SK-N-MC (cell line): ENCODE results near the gene ETF1.

ENCODE experiments used
- DNase-seq: peaks from one replicate; pipeline ENCODE4 v3.0.0-alpha.2; 2011; ENCODE audit warnings: low read depth, low spot score
- H3K27ac ChIP-seq: fragments of 200-600 bp; sonication (generic); 2 replicates; pipeline ENCODE4 v1.5.1; 2016; ENCODE audit warnings: mixed run types
- H3K36me3 ChIP-seq: fragments of 200-600 bp; sonication (generic); 2 replicates; pipeline ENCODE4 v1.6.1; 2017; ENCODE audit warnings: antibody characterized with exemption, low read length, mixed read lengths; ENCODE audit not compliant: insufficient read depth
- H3K4me3 ChIP-seq: fragments of 200-600 bp; sonication (generic); 2 replicates; pipeline ENCODE4 v1.5.1; 2016
- H3K9ac ChIP-seq: fragments of 200-600 bp; sonication (generic); 2 replicates; pipeline ENCODE4 v1.8.0; 2017; ENCODE audit warnings: mixed run types, mixed read lengths; ENCODE audit not compliant: insufficient read length
- H3K9me3 ChIP-seq: fragments of 200-600 bp; sonication (generic); 2 replicates; pipeline ENCODE4 v1.6.1; 2017; ENCODE audit warnings: low read depth, mild to moderate bottlenecking, antibody characterized with exemption, low read length, moderate library complexity, mixed read lengths
- EZH2 ChIP-seq: fragments of 200-600 bp; sonication (generic); IDR thresholded peaks from one replicate; pipeline ENCODE4 v1.6.1; 2017; ENCODE audit warnings: antibody characterized with exemption
- FOXP2 ChIP-seq: optimal IDR thresholded peaks from 2 replicates; pipeline ENCODE3; 2011; ENCODE audit warnings: mild to moderate bottlenecking, moderate library complexity; ENCODE audit not compliant: insufficient read depth; ENCODE audit errors: extremely low read length, control extremely low read depth
- POLR2AphosphoS5 ChIP-seq: IDR thresholded peaks from 2 replicates; pipeline ENCODE4 v1.6.1; 2012; ENCODE audit warnings: mild to moderate bottlenecking, low read depth, low read length, borderline replicate concordance

The ETF1 gene

GRCh38 chr5:138504799-138505198 is 38.2 kb downstream of the ETF1 start:
- Histone ChIP-seq H3K9me3 (no peaks in the 10 kb centered on the region), H3K4me3 (no peak overlapping the region), H3K36me3 (peaks cover 28% of the 10 kb centered on the region), H3K27ac (no peak overlapping the region), H3K9ac (no peak overlapping the region)
- no peak for TF ChIP-seq POLR2AphosphoS5
- no peak for TF ChIP-seq EZH2
- TF ChIP-seq FOXP2, result no peak
- no peak for DNase-seq

GRCh38 chr5:138503487-138504270 is 39.4 kb downstream of the ETF1 start:
- Histone ChIP-seq H3K9ac (no peak overlapping the region), H3K27ac (no peak overlapping the region), H3K9me3 (no peaks in the 10 kb centered on the region), H3K4me3 (no peak overlapping the region), H3K36me3 (peaks cover 20% of the 10 kb centered on the region)
- DNase-seq, result no peak
- TF ChIP-seq EZH2 (no peak), POLR2AphosphoS5 (no peak), FOXP2 (no peak)

- Histone ChIP-seq H3K27ac (no peak overlapping the region), H3K9ac (no peak overlapping the region), H3K4me3 (no peak overlapping the region), H3K36me3 (peaks cover 8% of the 10 kb centered on the region; the same call in 1 of the 2 replicates), H3K9me3 (no peaks in the 10 kb centered on the region)
- TF ChIP-seq POLR2AphosphoS5, result no peak
- no peak for TF ChIP-seq EZH2
- TF ChIP-seq FOXP2, result no peak
- no peak for DNase-seq
Measured at GRCh38 chr5:138502521-138502920, 40.5 kb downstream of the ETF1 start.

DNA sequence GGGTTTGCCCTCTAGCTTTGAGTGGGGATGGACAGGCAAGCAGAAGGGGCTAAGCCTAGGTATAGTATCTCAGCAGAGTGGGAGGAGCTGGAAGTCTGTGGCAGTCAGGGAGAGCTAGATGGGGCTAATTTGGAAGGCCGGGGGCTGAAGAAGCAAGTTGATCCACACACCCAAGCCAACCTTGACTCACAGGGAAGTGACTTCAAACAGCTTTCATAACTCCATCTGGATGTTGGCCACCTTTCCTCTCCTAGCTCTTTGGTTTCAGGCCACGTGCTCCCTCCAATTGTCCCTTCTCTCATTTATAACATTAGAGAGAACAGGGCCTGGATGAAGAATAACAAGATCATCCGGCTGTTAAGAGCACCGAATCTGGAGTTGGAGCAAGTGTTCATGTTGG is 40.9 kb downstream of the ETF1 start:
- H3K9ac ChIP-seq, result no peak overlapping the region
- TF ChIP-seq FOXP2, result no peak
- no peak for TF ChIP-seq EZH2
- no peak overlapping the region for H3K4me3 ChIP-seq
- H3K27ac ChIP-seq, result no peak overlapping the region
- H3K9me3 ChIP-seq, result no peaks in the 10 kb centered on the region
- H3K36me3 ChIP-seq, result peaks cover 5% of the 10 kb centered on the region; the same call in 1 of the 2 replicates
- DNase-seq, result no peak

DNA sequence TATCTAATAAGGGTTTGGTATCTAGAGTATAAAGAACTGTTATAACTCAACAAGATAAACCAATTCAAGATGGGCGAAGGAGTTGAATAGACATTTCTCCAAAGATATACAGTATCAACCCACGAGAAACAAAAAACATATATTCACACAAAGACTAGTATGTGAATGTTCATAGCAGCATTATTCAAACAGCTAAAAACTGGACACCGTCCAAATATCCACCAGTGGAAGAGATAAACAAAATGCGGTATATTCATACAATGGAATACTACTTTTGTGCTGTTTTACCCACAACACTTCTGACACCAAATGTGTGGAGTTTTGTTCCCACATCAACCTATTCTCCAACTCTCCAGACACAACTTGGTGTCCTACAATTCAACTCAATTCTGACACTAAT is 44.7 kb downstream of the ETF1 start:
- TF ChIP-seq FOXP2, result no peak
- H3K9me3 ChIP-seq, result no peaks in the 10 kb centered on the region

GRCh38 chr5:138495351-138495750 is 47.7 kb downstream of the ETF1 start:
- Histone ChIP-seq H3K4me3 (no peak overlapping the region), H3K27ac (no peak overlapping the region), H3K36me3 (no peaks in the 10 kb centered on the region), H3K9me3 (no peaks in the 10 kb centered on the region), H3K9ac (no peak overlapping the region)
- no peak for TF ChIP-seq FOXP2
- no peak for TF ChIP-seq EZH2
- no peak for DNase-seq

More for the DNA sequence above, 44.7 kb downstream of the ETF1 start:
- H3K36me3 ChIP-seq, result no peaks in the 10 kb centered on the region
- DNase-seq, result no peak
- H3K27ac ChIP-seq, result no peak overlapping the region
- H3K4me3 ChIP-seq, result no peak overlapping the region
- no peak overlapping the region for H3K9ac ChIP-seq

- DNase-seq, result no peak
- peak overlapping the region; percentile 82 for H3K4me3 ChIP-seq
- TF ChIP-seq FOXP2 (no peak), EZH2 (no peak), POLR2AphosphoS5 (no peak)
- H3K9ac ChIP-seq, result peak overlapping the region; percentile 82
- H3K9me3 ChIP-seq, result no peaks in the 10 kb centered on the region
- no peaks in the 10 kb centered on the region for H3K36me3 ChIP-seq
- 0 out of 2 replicates have a peak overlapping the region, but pooled peaks have one; percentile 36 for H3K27ac ChIP-seq
Measured at GRCh38 chr5:138492560-138493045, 50.4 kb downstream of the ETF1 start.

DNA sequence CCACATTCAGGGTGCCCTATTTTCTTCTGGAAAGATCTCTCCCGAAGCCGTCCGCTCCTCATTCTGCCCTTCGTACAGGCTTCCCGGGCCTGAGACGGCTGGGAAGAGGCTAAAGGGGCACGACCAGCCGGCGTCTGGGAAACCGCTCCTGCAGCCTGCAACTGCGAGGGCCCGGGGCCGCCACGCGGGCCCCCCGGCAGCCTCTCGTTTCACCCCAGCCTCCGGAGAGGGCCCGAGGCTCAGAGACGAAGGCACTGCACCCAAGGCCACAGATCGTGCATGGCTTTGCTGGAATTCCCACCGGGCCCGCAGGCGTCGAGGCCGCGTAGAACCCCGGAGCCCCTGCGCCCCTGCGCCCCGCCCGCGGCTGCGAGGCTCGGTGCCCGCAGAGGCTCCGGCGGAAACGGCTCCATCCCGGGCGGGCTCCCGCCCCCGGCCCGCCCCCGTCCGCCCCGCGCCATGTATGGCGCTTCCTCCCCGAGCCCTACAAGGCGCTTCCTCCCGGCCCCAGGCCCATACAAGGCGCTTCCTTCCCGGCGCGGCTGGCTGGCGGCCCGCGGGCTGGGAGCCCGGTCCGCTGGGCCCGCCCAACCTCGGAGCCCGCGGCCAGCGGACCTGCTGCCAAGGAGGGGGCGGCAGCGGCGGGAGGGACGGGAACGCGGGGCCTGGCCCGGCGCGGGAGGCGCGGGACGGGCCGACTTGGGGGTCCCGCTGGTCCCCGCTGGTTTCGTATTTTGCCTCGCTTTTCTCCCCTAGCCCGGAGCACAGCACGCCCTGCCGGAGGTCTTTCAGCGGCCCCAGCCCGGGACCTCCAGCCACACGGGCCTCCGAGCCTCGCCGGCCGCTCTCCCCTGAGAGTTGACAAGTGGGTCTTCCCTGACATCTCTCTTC is 51.1 kb downstream of the ETF1 start:
- DNase-seq, result no peak
- no peaks in the 10 kb centered on the region for H3K36me3 ChIP-seq
- TF ChIP-seq POLR2AphosphoS5 (peak; percentile 50; the same call in 1 of the 2 replicates), EZH2 (no peak)

More for the DNA sequence above, 51.1 kb downstream of the ETF1 start:
- Histone ChIP-seq H3K4me3 (peak overlapping the region; percentile 82), H3K9me3 (no peaks in the 10 kb centered on the region), H3K9ac (peak overlapping the region; percentile 82), H3K27ac (0 out of 2 replicates have a peak overlapping the region, but pooled peaks have one; percentile 36)
